Heart right ventricle (tissue), 16 donors: ENCODE data around the gene SLC25A38. TPM values are rescaled to one million over a fixed set of nuclear protein-coding genes. Genes with fewer than 3 reads are reported as not detected.

Source experiments
- ATAC-seq, 8 donors: fragments of 200-7000 bp; cut with Tn5 transposase; one replicate each; pipeline ENCODE4 v1.9.1; 2020; ENCODE audit warnings: mild to moderate bottlenecking in 8 of 8, moderate library complexity in 8 of 8, moderate number of reproducible peaks in 1 of 8
- DNase-seq, 2 donors: peaks; one replicate each; pipeline ENCODE4 v3.0.0-alpha.2; 2020
- H3K27ac ChIP-seq, 10 donors: fragments of 200-600 bp; sonication (generic) in 2 of 10; one replicate each; pipeline versions ENCODE4 v1.5.0 to v1.8.0; 2020 to 2022; ENCODE audit warnings: mild to moderate bottlenecking in 3 of 10
- H3K27me3 ChIP-seq, 7 donors: fragments of 200-600 bp; one replicate each; pipeline ENCODE4 v1.8.0; 2021 to 2022; ENCODE audit warnings: mild to moderate bottlenecking in 2 of 7
- H3K36me3 ChIP-seq, 9 donors: fragments of 200-600 bp; sonication (generic) in 1 of 9; one replicate each; pipeline versions ENCODE4 v1.5.0 to v1.8.0; 2020 to 2022; ENCODE audit warnings: mild to moderate bottlenecking in 2 of 9
- H3K4me1 ChIP-seq, 9 donors: fragments of 200-600 bp; sonication (generic) in 1 of 9; one replicate each; pipeline versions ENCODE4 v1.5.0 to v1.8.0; 2020 to 2022; ENCODE audit warnings: mild to moderate bottlenecking in 4 of 9
- H3K4me3 ChIP-seq, 10 donors: fragments of 200-600 bp; sonication (generic) in 2 of 10; one replicate each; pipeline versions ENCODE4 v1.5.0 to v1.8.0; 2020 to 2022; ENCODE audit warnings: mild to moderate bottlenecking in 7 of 10, moderate library complexity in 2 of 10
- H3K9me3 ChIP-seq, 11 donors: fragments of 200-600 bp in 10 of 11; sonication (generic) in 2 of 11; one replicate each; pipeline versions ENCODE4 v1.5.0 to v1.8.0; 2013 to 2022; ENCODE audit warnings: mild to moderate bottlenecking in 2 of 11, control low read depth in 1 of 11, moderate library complexity in 1 of 11
- WGBS, 2 donors: extraction: QIAGEN DNeasy Blood & Tissue Kit; methylation state at CpG; one replicate each; pipeline ENCODE4 v1.1.7; 2013; ENCODE audit warnings: inconsistent platforms in 1 of 2; 5-methylcytosine and 5-hydroxymethylcytosine counted together
- intact Hi-C, 10 donors: fragments of 100-400 bp; cut with DNase I; formaldehyde crosslinking; loops; one replicate each; pipeline versions ENCODE4 v1.11.1 to v1.14.2; 2022
- polyA plus RNA-seq, 2 donors: library from polyadenylated mRNA; stranded (reverse); fragments of 200-250 nt; gene quantifications; one replicate each; pipeline ENCODE4 v1.2.3, GENCODE V29; 2013
- total RNA-seq, 10 donors: library from RNA; stranded (reverse); fragmentation: NEBNext Ultra II Directional in 3 of 10; extraction: Animal tissue kit (Norgen Biotek cat#: 25700) in 3 of 10; gene quantifications; one replicate each; pipeline versions ENCODE4 v1.2.1 to v1.2.4, GENCODE V29; 2021 to 2023
- TF ChIP-seq, protein P1 (sequence below), 9 donors: fragments of 200-600 bp; sonication (generic) in 2 of 9; IDR thresholded peaks; one replicate each; pipeline versions ENCODE4 v1.5.0 to v1.8.0; 2021 to 2022; ENCODE audit warnings: antibody characterized with exemption in 9 of 9, mild to moderate bottlenecking in 5 of 9, moderate library complexity in 1 of 9
- donor health status: Arrhythmogenic right ventricular cardiomyopathy.
- donor health status: ischemic (EF 13 %, LVEDD 7.1; RV severe dilation, severe dysfunction).
- donor health status: healthy with polysubstance abuse.
- donor health status: DM: no; HTN: yes; CAD: no.
- donor health status: DM: no; HTN: no; CAD: no.
- donor health status: ischemic (EF 25% LVEDD 6.9; RV normal size, moderate dysfunction).
- donor health status: ischemic (EF 25% LVEDD 5.7; RV mildly dilated, moderate dysfunction).
- donor health status: healthy.
- donor health status: DM: yes; HTN: yes; CAD: no.
- donor health status: Ischemic cardiomyopathy.
- donor health status: ischemic (EF 35%, LVEDD 5.7; RV mildly dilated, moderate dysfunction).
- donor health status: nonischemic (EF 11% LVEDD 7.7; RV severe dilation, severe dysfunction).
- donor health status: DM: yes; HTN: yes; CAD: no.
- donor health status: PGD.
- donor health status: ischemic (EF 29% LVEDD 5.4; RV normal size, mild dysfunction).
- donor health status: nonischemic (EF 23%, LVEDD 6.1; RV moderate dilation, normal function).

SLC25A38 gene
- total and polyA plus RNA-seq, 12 donors: 9.7 to 25.8 (median 19.2) TPM

DNA sequence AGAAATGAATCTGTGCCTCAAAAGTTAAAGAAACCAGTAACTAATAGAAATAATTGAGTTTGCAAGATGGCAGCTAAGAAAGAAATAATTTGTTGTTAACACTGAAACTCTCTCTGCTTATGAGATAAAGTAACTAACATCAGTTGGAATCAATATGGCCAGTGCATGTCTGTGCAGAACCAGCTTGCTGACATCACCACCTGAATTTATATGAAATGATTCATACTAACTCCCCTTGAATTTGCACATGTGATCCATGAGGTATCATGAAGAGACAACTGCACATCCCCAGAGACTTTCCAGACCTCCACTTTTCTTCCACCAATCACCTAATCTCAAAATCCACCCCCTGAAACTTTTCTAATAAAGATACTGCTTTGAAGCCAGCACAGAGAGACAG is 10.3 kb upstream of the SLC25A38 start:
- Histone ChIP-seq H3K4me1 (no peaks in the 10 kb centered on the region), H3K4me3 (no peak overlapping the region), H3K36me3 (no peaks in the 10 kb centered on the region), H3K9me3 (no peaks in the 10 kb centered on the region), H3K27ac (no peak overlapping the region), H3K27me3 (peaks cover 0 to 22% (median 0%) of the 10 kb centered on the region in 7 donors)
- intact Hi-C loops: no loop called here
- TF ChIP-seq, protein P1, sequence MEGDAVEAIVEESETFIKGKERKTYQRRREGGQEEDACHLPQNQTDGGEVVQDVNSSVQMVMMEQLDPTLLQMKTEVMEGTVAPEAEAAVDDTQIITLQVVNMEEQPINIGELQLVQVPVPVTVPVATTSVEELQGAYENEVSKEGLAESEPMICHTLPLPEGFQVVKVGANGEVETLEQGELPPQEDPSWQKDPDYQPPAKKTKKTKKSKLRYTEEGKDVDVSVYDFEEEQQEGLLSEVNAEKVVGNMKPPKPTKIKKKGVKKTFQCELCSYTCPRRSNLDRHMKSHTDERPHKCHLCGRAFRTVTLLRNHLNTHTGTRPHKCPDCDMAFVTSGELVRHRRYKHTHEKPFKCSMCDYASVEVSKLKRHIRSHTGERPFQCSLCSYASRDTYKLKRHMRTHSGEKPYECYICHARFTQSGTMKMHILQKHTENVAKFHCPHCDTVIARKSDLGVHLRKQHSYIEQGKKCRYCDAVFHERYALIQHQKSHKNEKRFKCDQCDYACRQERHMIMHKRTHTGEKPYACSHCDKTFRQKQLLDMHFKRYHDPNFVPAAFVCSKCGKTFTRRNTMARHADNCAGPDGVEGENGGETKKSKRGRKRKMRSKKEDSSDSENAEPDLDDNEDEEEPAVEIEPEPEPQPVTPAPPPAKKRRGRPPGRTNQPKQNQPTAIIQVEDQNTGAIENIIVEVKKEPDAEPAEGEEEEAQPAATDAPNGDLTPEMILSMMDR (IDR thresholded peaks at IDR 0.05): no peak
- ATAC-seq (no peak), DNase-seq (no peak)

DNA sequence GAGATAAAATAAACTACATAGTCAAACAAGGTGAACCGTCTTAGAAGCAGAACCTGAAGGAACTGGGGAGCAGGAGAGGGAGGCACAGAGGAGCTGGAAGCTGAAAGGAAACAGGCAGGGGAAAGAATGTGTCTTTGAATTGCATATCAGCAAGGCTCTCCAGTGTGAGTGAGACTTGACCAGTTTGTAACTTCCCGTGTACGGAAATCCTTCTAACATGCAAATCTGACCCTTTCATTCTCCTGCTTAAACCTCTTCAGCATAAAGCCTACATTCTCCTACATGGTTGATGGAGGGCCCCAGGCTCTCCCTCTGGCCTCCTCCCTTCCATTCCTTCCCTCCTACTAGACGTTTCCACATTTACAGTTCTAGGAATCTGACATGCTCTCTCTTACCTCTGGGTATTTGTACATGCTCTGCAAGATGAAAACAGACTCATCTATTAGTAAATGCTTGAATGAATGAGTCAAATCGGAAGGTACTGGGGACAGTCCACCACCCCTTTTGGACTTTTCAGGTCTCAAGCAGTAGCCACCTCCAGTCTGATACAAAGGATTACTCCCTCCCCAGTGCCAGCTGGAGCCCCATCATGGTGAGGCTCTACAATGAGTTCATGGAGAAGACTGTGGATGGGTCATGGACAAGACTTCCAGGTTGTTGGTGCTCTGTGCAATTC is 6.1 kb upstream of the SLC25A38 start:
- intact Hi-C loops: no loop called here
- no peaks in the 10 kb centered on the region for H3K36me3 ChIP-seq
- TF ChIP-seq, protein P1 (IDR thresholded peaks at IDR 0.05): no peak
- H3K4me3 ChIP-seq: no peak overlapping the region
- ATAC-seq: no peak
- H3K9me3 ChIP-seq: no peaks in the 10 kb centered on the region
- no peak for DNase-seq
- no peaks in the 10 kb centered on the region for H3K4me1 ChIP-seq
- WGBS, 2 donors: 34 to 37% methylated on average over 5 of the region's 5 CpGs
- H3K27me3 ChIP-seq: peaks cover 0 to 19% (median 0%) of the 10 kb centered on the region in 7 donors
- H3K27ac ChIP-seq: no peak overlapping the region

DNA sequence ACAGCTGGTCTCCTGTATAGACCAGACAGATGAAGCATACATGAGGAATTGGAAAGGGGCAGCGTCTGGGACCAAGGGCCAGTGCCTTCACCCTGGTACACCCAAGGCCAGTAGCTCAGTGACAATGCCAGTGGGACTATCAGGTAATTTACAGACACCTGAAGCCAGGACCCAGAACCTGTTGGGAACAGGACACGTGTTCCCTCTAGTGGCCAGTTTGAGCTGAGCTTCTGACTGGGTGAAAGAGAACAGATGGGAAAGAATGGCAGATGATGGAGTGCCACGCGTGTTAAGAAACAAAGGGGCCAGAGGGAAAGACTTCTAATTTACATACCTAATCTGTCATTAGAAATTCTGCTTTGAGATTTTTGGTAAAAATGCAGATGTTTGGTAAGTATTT is 5.1 kb upstream of the SLC25A38 start:
- intact Hi-C loops: no loop called here

DNA sequence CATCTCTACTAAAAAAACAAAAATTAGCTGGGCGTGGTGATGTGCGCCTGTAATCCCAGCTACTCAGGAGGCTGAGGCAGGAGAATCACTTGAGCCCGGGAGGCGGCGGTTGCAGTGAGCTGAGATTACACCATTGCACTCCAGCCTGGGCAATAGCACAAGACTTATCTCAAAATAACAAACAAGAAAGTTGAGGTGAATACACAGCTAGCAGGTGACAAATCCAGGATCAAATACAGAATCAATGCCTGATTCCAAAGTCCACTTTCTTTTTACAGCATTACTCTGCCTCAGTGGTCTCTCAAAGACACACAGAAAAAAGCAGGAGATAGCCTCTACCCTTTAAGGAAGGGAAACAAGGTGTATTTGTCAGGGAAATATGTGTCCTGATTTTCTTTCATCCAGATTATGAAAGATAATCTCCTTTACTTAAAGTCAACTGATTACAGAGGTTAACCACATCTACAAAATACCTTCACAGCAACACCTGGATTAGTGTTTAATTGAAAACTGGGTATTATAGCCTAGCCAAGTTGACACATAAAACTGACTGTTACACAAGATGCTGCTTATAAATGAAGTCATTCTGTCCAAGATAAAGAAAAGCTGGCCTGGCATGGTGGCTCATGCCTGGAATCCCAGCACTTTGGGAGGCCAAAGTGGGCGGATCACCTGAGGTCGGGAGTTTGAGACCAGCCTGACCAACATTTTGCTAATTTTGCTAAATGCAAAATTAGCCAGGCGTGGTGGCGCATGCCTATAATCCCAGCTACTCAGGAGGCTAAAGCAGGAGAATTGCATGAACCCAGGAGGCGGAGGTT is 4.0 kb upstream of the SLC25A38 start:
- Histone ChIP-seq H3K27me3 (peaks cover 0 to 14% (median 0%) of the 10 kb centered on the region in 7 donors), H3K4me1 (peaks cover 0 to 11% (median 6%) of the 10 kb centered on the region in 9 donors), H3K4me3 (no peak overlapping the region), H3K36me3 (no peaks in the 10 kb centered on the region), H3K27ac (no peak overlapping the region), H3K9me3 (no peaks in the 10 kb centered on the region)
- intact Hi-C loops: no loop called here
- ATAC-seq (no peak), DNase-seq (no peak)
- 94 to 95% methylated on average over 10 of the region's 10 CpGs for WGBS, 2 donors
- TF ChIP-seq, protein P1 (IDR thresholded peaks at IDR 0.05): no peak

More for the DNA sequence above, 5.1 kb upstream of the SLC25A38 start:
- Histone ChIP-seq H3K27me3 (peaks cover 0 to 14% (median 0%) of the 10 kb centered on the region in 7 donors), H3K9me3 (no peaks in the 10 kb centered on the region), H3K36me3 (no peaks in the 10 kb centered on the region), H3K4me3 (no peak overlapping the region), H3K4me1 (peaks cover 0 to 7% (median 6%) of the 10 kb centered on the region in 9 donors), H3K27ac (no peak overlapping the region)
- ATAC-seq (peak in 4 of 8 donors; percentile 36 to 54 (median 48)), DNase-seq (no peak)
- WGBS, 2 donors: 27 to 33% methylated on average over 4 of the region's 4 CpGs
- TF ChIP-seq, protein P1 (IDR thresholded peaks at IDR 0.05): peak in 8 of 9 donors; percentile 37 to 68 (median 58)
